BLaER1 (cell line): ENCODE measurements around the gene CD68.

ENCODE experiments used
- H3K27ac ChIP-seq: shearing (Covaris generic); formaldehyde crosslinking; 2 replicates; pipeline ENCODE4 v1.8.1; 2022
- H3K27me3 ChIP-seq: shearing (Covaris generic); formaldehyde crosslinking; 2 replicates; pipeline ENCODE4 v1.8.1; 2022
- H3K36me3 ChIP-seq: shearing (Covaris generic); formaldehyde crosslinking; 2 replicates; pipeline ENCODE4 v1.8.1; 2022
- H3K4me1 ChIP-seq: shearing (Covaris generic); formaldehyde crosslinking; 2 replicates; pipeline ENCODE4 v1.8.1; 2022
- H3K4me2 ChIP-seq: shearing (Covaris generic); formaldehyde crosslinking; 2 replicates; pipeline ENCODE4 v1.8.1; 2022
- H3K4me3 ChIP-seq: shearing (Covaris generic); formaldehyde crosslinking; 2 replicates; pipeline ENCODE4 v1.8.1; 2022
- H3K9ac ChIP-seq: shearing (Covaris generic); formaldehyde crosslinking; 2 replicates; pipeline ENCODE4 v1.8.1; 2022
- H3K9me3 ChIP-seq: shearing (Covaris generic); formaldehyde crosslinking; 2 replicates; pipeline ENCODE4 v1.8.1; 2022
- H4K20me1 ChIP-seq: shearing (Covaris generic); formaldehyde crosslinking; 2 replicates; pipeline ENCODE4 v1.8.1; 2022
- Cebpa-rat ChIP-seq: shearing (Covaris generic); IDR thresholded peaks from 2 replicates; pipeline ENCODE4 v1.8.1; 2022

The CD68 gene

DNA sequence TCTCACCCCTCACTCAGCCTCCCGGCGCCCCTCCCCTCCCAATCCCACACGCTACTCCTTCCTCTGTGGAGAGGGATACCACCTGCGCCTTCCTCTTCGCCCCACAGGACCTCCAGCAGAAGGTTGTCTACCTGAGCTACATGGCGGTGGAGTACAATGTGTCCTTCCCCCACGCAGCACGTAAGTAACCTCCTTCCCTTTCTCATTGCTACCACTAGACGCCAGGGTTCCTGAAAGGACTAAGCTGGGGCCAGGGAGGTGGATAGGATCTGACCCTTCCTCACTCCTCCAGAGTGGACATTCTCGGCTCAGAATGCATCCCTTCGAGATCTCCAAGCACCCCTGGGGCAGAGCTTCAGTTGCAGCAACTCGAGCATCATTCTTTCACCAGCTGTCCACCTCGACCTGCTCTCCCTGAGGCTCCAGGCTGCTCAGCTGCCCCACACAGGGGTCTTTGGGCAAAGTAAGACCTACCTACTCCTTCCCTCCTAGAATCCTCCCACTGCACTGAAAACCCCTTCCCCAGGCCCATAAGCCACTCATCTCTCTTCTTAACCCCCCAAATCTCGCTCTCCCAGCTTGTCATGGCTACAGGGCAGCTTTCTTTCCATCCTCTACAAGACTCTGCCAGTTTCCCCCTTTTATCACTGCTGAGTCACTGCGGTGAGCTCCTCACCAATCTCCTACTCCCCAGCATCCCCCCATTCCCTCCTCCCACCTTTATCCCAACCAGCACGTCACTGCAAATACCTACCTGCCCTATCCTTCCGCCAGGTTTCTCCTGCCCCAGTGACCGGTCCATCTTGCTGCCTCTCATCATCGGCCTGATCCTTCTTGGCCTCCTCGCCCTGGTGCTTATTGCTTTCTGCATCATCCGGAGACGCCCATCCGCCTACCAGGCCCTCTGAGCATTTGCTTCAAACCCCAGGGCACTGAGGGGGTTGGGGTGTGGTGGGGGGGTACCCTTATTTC lies 1.5 kb downstream of the CD68 start:
- peaks cover 89% of the 10 kb centered on the region for H3K4me1 ChIP-seq
- peak overlapping the region; percentile 98 for H3K4me2 ChIP-seq
- peaks cover 51% of the 10 kb centered on the region for H3K36me3 ChIP-seq
- H3K4me3 ChIP-seq: no peak overlapping the region; the same call in 1 of the 2 replicates
- TF ChIP-seq Cebpa-rat: no peak
- peak overlapping the region; percentile 95 for H3K9ac ChIP-seq
- H3K9me3 ChIP-seq: no peaks in the 10 kb centered on the region
- H3K27me3 ChIP-seq: no peaks in the 10 kb centered on the region
- peaks cover 46% of the 10 kb centered on the region for H4K20me1 ChIP-seq
- H3K27ac ChIP-seq: peak overlapping the region; percentile 96

DNA sequence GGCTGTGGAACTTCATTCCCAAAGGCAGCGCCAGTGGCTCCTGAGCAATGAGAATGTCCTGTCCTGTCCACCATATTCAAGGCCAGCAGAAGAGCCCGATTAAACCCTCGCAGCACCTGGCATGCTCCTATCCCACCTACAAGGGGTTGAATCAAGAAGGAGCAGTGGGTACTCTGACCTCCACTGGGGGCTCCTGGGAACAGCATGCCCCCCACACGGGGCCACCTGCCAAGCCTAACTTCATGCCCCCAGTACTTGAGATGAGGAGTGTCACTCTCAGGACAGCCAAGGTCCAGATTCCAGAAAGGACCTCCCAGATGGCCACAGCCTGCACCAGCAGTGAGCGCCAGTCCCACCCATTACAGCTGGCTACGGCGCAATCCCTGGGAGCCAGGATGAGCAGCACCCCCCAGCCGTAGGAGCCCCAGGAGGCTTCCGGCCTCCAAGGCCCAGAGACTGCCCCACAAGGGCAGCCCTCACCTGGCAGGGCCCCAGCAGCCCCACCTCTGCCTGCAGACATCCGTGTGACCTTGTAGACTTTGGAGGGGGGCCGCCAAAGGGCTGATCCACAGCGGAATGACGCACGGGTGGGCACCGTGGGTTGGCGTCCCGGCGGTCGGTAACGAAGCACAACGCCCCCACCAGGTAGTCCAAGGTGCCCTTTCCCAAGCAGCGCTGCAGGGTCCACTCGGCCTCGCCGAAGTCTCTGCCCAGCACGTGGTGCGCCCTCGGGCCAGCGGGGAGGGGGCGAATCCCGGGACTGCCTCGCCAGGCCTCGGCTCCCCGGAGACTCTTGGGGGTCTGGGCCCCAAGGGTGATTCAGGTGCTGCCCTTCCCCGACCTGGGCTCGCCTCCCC lies 3.2 kb downstream of the CD68 start:
- no peak for TF ChIP-seq Cebpa-rat
- H3K4me1 ChIP-seq: peaks cover 82% of the 10 kb centered on the region
- peak overlapping the region; percentile 95 for H3K9ac ChIP-seq
- no peaks in the 10 kb centered on the region for H3K9me3 ChIP-seq
- H3K4me3 ChIP-seq: peak overlapping the region; percentile 70
- H3K27me3 ChIP-seq: no peaks in the 10 kb centered on the region
- H3K4me2 ChIP-seq: peak overlapping the region; percentile 98
- H3K36me3 ChIP-seq: peaks cover 49% of the 10 kb centered on the region
- H3K27ac ChIP-seq: peak overlapping the region; percentile 96
- peaks cover 29% of the 10 kb centered on the region for H4K20me1 ChIP-seq

DNA sequence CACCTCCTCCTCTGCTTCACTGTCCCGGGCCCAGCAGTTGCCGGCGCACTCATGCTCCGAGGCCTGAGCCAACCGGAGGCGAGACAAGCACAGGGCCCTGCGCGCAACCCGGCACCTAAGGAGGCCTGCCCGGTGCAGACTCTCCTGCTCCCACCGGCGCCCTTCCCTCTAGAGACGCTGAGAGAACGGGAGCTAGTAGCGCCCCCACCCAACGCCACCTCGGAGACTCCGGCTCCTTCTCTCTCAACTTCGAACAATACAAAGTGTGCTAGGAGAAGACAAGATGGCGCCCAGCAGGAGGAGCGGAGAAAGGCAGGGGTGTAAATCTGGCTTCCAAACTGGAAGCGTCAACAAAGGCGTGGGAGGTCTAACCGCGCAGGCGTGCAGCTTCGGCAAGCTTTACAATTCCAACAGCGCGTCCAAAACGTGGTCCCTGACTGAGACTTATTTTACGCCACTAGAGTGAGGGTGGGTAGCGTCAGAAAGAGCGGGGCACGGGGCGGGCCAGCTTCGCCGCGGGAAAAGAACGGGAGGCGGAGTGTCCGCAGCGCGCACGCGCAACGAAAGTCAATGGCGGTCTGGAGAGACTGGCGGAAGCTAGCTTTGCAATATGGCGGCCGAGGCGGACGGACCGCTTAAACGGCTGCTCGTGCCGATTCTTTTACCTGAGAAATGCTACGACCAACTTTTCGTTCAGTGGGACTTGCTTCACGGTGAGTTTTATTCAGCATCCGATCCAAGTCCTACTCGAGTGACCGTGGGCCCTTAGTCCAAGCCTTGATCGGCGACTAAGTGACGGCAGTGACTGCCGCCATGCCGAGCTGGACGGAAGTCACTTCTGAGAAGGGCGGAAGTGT lies 4.0 kb downstream of the CD68 start, which contains the start of gene MPDU1:
Gene MPDU1 (plus strand): TSS at position 600 of the 857 bp plus-strand sequence. CDS start 11 bp downstream, at position 611.
- H3K27me3 ChIP-seq: no peaks in the 10 kb centered on the region
- peaks cover 77% of the 10 kb centered on the region for H3K4me1 ChIP-seq
- H3K9ac ChIP-seq: peak within 1 kb of the TSS; percentile 95
- TF ChIP-seq Cebpa-rat: no peak
- peaks cover 20% of the 10 kb centered on the region for H4K20me1 ChIP-seq
- peak within 1 kb of the TSS; percentile 70 for H3K4me3 ChIP-seq
- peak within 1 kb of the TSS; percentile 98 for H3K4me2 ChIP-seq
- H3K36me3 ChIP-seq: peaks cover 49% of the 10 kb centered on the region
- peak within 1 kb of the TSS; percentile 96 for H3K27ac ChIP-seq
- H3K9me3 ChIP-seq: no peaks in the 10 kb centered on the region

DNA sequence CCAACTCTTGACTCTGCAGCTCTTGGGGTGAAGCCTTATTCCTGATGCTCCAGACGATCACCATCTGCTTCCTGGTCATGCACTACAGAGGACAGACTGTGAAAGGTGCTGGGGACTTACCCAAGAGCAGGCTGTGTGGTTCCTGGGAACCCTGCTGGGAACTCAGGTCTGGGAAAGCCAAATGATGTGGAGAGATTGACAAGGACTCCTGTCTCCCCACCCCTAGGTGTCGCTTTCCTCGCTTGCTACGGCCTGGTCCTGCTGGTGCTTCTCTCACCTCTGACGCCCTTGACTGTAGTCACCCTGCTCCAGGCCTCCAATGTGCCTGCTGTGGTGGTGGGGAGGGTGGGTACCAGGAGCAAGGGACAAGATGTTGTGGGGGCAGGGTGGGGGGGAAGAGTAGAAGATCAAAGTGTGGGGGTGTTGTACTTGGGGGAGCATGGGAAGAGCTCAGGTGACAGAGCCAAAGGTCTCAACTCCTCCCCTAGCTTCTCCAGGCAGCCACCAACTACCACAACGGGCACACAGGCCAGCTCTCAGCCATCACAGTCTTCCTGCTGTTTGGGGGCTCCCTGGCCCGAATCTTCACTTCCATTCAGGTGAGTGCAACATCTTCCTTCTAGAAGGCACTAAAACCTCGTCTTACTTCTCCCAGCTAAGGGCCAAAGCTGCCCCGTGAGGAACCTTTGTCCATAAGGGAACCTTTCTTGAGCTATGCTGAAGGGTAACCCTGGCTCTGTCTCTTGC lies 7.4 kb downstream of the CD68 start:
- Histone ChIP-seq H3K4me1 (peaks cover 51% of the 10 kb centered on the region), H3K4me2 (peak overlapping the region; percentile 25; the same call in 1 of the 2 replicates), H4K20me1 (peaks cover 13% of the 10 kb centered on the region; the same call in 1 of the 2 replicates), H3K9me3 (no peaks in the 10 kb centered on the region), H3K4me3 (no peak overlapping the region), H3K27ac (peak overlapping the region; percentile 28; the same call in 1 of the 2 replicates), H3K36me3 (peaks cover 53% of the 10 kb centered on the region), H3K27me3 (no peaks in the 10 kb centered on the region), H3K9ac (peak overlapping the region; percentile 26)
- TF ChIP-seq Cebpa-rat: no peak

DNA sequence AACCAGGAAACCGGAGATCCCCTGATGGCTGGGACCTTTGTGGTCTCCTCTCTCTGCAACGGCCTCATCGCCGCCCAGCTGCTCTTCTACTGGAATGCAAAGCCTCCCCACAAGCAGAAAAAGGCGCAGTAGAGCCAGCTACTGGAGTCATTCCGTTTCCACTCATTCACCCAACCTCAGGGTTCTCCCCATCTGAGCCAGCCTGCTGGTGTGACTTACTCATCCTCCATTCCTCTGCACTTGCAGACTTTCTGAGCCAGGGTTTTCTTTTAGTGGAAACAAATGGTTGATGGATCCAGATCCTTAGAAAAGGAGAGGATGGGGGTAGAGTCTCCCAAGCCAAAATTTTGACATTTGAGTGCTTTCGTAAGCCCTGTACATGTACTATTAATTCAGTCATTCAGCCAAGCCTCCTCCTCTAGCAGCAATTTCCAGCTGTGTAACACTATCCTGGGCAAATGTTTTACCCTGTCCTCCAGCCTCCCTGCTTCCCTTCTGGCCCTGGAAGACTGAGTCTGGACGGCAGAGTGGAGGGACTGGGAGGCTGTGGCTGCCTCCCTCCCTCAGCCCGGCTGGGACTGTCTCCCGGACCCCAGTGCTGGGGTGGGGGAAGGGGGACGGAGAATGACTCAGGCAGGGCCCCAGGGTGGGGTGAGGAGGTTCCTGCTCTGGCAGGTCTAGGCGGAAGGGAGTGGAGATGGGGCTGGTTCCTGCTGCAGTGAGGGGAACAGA lies 8.1 kb downstream of the CD68 start:
- H3K4me2 ChIP-seq: peak overlapping the region; percentile 25

DNA sequence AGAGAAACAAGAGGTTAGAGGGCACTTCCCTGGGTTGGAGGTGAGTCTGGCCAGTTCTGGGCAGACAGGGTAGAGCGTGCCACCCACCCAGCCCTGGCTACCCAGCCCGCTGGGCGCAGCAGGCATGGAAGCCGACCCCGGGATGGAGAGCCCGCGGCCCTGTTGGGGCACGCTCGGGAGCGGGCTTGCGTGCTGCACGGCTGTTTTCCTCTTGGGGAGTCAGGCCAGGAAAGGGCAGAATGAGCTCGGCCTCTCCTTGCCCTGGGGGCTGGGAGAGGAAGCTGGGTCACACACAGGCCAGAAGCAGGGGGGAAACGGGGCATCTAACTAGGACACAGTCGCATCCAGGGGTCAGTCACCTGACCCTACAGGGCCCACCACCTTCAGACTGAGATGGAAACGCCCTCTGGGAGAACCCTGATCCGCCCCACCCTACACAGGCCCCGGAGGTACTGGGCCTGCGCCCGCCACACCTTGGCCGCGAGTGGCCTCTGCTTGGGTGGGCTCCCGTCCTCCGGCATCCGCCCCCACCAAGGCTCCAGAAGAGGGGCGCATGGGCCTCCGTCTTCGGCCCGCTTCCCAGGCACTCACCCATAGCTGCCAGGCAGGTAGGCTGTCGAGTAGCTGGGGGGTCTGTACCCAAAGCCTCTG lies 9.2 kb downstream of the CD68 start:
- Histone ChIP-seq H3K4me2 (no peak overlapping the region), H3K9me3 (no peaks in the 10 kb centered on the region), H3K9ac (0 out of 2 replicates have a peak overlapping the region, but pooled peaks have one; percentile 26), H3K4me1 (peaks cover 35% of the 10 kb centered on the region), H3K27ac (no peak overlapping the region), H4K20me1 (peaks cover 13% of the 10 kb centered on the region; the same call in 1 of the 2 replicates), H3K4me3 (no peak overlapping the region), H3K27me3 (no peaks in the 10 kb centered on the region), H3K36me3 (peaks cover 71% of the 10 kb centered on the region)
- no peak for TF ChIP-seq Cebpa-rat

More for the DNA sequence above, 8.1 kb downstream of the CD68 start:
- no peaks in the 10 kb centered on the region for H3K27me3 ChIP-seq
- no peak for TF ChIP-seq Cebpa-rat
- H3K27ac ChIP-seq: peak overlapping the region; percentile 28; the same call in 1 of the 2 replicates
- H3K9ac ChIP-seq: peak overlapping the region; percentile 26
- H4K20me1 ChIP-seq: peaks cover 13% of the 10 kb centered on the region; the same call in 1 of the 2 replicates
- H3K36me3 ChIP-seq: peaks cover 60% of the 10 kb centered on the region
- H3K4me1 ChIP-seq: peaks cover 44% of the 10 kb centered on the region
- no peak overlapping the region for H3K4me3 ChIP-seq
- H3K9me3 ChIP-seq: no peaks in the 10 kb centered on the region

DNA sequence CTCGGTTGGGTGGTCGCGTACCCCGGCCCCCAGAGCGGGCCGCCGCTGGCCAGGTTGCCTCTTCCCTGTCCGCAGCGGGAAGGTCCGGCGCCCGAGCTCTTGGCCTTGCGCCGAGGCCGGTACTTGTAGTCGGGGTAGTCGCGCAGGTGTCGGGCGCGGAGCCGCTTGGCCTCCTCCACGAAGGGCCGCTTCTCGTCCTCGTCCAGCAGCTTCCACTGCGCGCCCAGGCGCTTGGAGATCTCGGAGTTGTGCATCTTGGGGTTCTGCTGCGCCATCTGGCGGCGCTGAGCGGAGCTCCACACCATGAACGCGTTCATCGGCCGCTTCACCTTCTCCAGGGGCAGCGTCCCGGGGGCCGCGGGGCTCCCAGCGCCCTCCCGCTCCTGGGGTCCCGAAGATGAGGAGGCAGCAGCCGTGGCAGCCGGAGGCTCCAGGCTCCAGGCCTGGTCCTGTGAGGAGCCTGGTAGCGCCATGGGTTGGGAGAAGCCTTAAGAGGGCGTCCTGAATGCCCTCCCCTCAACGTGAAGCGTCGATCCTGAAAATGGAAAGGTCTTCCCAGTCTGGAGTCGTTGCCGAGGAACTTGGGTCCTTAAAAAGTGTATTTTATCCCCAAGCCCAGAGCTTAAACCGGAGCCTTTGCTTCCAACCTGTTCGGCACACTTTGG lies 9.9 kb downstream of the CD68 start:
- no peaks in the 10 kb centered on the region for H3K9me3 ChIP-seq
- H3K27me3 ChIP-seq: no peaks in the 10 kb centered on the region
- H4K20me1 ChIP-seq: peaks cover 13% of the 10 kb centered on the region; the same call in 1 of the 2 replicates
- peak overlapping the region; percentile 68 for H3K4me2 ChIP-seq
- H3K9ac ChIP-seq: peak overlapping the region; percentile 22; the same call in 1 of the 2 replicates
- 0 out of 2 replicates have a peak overlapping the region, but pooled peaks have one; percentile 10 for H3K27ac ChIP-seq
- peaks cover 78% of the 10 kb centered on the region for H3K36me3 ChIP-seq
- H3K4me1 ChIP-seq: peaks cover 34% of the 10 kb centered on the region
- TF ChIP-seq Cebpa-rat: no peak
- no peak overlapping the region for H3K4me3 ChIP-seq
